ENCODE results near the gene AGK. TPM values are rescaled to one million over a fixed set of nuclear protein-coding genes. Genes with fewer than 3 reads are reported as not detected.

Gene AGK
- total RNA-seq, 1 experiment from 2014 or later, result 32.2 TPM

DNA sequence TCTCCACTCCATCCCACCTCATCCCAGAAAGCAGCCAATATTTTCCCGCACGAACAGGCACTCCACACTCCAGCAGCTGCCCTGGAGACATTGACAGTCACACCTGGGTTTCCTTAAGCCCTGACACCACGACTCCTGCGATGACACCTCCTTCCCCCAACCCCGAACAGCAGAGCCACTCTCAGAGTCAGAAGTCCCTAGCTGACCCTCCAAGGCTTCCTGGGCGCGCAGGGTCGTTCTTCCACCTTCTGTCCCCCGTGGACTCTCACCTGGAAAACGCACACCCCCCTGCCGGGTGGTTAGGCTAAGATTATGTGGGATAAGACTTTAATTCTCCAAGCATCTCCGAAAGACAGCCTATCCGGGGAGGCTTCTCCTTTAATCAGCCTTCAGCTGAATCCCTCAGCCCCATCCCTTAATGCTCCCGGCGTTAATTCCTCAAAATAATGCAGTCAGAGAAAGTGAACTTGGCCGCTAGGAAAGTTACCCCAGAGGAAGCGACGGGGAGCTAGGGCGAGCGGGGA lies 149.7 kb downstream of the AGK start (continued):
- TF ChIP-seq, protein P1, sequence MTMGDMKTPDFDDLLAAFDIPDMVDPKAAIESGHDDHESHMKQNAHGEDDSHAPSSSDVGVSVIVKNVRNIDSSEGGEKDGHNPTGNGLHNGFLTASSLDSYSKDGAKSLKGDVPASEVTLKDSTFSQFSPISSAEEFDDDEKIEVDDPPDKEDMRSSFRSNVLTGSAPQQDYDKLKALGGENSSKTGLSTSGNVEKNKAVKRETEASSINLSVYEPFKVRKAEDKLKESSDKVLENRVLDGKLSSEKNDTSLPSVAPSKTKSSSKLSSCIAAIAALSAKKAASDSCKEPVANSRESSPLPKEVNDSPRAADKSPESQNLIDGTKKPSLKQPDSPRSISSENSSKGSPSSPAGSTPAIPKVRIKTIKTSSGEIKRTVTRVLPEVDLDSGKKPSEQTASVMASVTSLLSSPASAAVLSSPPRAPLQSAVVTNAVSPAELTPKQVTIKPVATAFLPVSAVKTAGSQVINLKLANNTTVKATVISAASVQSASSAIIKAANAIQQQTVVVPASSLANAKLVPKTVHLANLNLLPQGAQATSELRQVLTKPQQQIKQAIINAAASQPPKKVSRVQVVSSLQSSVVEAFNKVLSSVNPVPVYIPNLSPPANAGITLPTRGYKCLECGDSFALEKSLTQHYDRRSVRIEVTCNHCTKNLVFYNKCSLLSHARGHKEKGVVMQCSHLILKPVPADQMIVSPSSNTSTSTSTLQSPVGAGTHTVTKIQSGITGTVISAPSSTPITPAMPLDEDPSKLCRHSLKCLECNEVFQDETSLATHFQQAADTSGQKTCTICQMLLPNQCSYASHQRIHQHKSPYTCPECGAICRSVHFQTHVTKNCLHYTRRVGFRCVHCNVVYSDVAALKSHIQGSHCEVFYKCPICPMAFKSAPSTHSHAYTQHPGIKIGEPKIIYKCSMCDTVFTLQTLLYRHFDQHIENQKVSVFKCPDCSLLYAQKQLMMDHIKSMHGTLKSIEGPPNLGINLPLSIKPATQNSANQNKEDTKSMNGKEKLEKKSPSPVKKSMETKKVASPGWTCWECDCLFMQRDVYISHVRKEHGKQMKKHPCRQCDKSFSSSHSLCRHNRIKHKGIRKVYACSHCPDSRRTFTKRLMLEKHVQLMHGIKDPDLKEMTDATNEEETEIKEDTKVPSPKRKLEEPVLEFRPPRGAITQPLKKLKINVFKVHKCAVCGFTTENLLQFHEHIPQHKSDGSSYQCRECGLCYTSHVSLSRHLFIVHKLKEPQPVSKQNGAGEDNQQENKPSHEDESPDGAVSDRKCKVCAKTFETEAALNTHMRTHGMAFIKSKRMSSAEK (CRISPR knock-in tag; IDR thresholded peaks at IDR 0.05; ENCODE audit: borderline replicate concordance), result no peak
- no peak for TF ChIP-seq EMX1 (CRISPR knock-in tag; IDR thresholded peaks at IDR 0.05)

DNA sequence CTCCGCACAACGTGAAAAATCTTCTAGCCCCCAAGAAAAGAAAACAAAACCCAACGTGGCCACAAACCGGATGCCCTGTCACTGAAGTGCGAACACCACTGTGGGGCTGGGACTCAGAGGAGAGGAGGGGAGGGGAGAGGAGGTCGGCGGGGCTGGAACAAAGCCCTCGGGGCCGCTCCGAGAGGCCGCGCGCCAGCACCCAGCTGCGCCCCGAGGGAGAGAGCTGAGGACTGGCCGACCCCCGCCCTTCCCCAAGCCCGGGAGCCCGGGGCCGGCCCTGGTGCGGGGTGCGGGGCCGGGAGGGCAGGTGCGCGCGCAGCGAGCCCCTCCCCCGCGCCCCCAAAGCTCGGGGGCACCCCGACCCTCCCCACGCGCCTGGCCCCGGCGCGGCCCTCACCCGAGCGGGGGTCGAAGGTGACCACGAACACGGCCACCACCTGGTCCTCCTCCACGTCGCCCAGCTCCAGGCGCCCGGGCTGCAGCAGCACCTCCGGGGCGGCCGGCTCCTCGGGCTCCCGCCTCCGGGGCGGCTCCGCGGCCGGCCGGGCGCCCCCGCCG lies 150.4 kb downstream of the AGK start:
- H3K36me3 Mint-ChIP-seq, result no peaks in the 10 kb centered on the region
- DNase-seq (ENCODE audit: low spot score), result peak; percentile 55
- no peaks in the 10 kb centered on the region for H3K9me3 Mint-ChIP-seq
- TF ChIP-seq FOXK1 (CRISPR knock-in tag; IDR thresholded peaks at IDR 0.05), result 0 out of 2 replicates have a peak, but pooled peaks have one; percentile 24
- TF ChIP-seq SMAD3 (CRISPR knock-in tag; IDR thresholded peaks at IDR 0.05; ENCODE audit: borderline replicate concordance), result no peak
- TF ChIP-seq ZNF219 (CRISPR knock-in tag; IDR thresholded peaks at IDR 0.05; ENCODE audit: borderline replicate concordance), result no peak
- TF ChIP-seq KAT7 (CRISPR knock-in tag; IDR thresholded peaks at IDR 0.05; ENCODE audit: borderline replicate concordance), result no peak
- no peak overlapping the region for H3K27ac Mint-ChIP-seq
- peaks cover 45% of the 10 kb centered on the region for H3K4me1 Mint-ChIP-seq
- H3K4me3 Mint-ChIP-seq, result peak overlapping the region; percentile 64
- CTCF ChIA-PET, result interaction anchor here (0.9 to 2.8 kb wide), 6 partner anchors 9 to 84 kb away, joined by 3 to 20 read pairs (median 4); partner anchors contain the start of gene SSBP1
- H3K27me3 Mint-ChIP-seq (ENCODE audit: low read depth), result peaks cover 18% of the 10 kb centered on the region
- POLR2A ChIA-PET, result interaction anchor here (0.8 to 1.8 kb wide), 3 partner anchors 29 to 36 kb away, joined by 3 to 6 read pairs (median 4); partner anchors contain the start of gene SSBP1
- ATAC-seq, result peak; percentile 76

DNA sequence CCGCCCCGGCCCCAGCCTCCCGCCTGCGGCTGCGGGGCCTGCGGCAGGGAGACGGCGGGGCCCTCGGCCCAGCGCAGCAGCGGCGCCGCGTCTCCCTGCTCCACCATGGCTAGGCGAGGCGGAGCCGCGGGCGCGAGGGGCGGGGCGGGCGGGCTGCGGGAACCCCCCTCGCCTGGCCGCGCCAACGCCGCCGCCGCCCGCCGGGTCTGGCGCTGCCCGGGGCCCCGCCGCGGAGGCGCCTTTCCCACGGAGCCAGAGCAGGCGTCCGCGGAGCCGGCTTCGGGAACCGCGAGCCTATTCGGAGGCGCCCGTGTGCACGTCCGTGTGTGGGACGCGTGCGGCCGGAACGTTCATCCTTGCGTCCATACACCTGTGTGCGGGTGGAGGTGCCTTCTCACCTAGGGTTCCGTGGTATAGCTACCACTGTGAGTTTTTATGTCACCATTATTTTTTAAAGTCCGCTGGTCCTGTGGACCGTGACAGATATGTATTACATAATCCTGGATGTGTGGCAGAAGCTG lies 150.9 kb downstream of the AGK start, which contains the start of gene DENND11:
Gene DENND11, minus strand, starts transcription at position 120 of the 521 bp plus-strand sequence. Its CDS starts 13 bp downstream, at position 107.
- Mint-ChIP-seq H3K36me3 (no peaks in the 10 kb centered on the region), H3K27me3 (ENCODE audit: low read depth) (peaks cover 18% of the 10 kb centered on the region), H3K9me3 (no peaks in the 10 kb centered on the region), H3K27ac (no peak within 1 kb of the TSS), H3K4me3 (peak within 1 kb of the TSS; percentile 79), H3K4me1 (peaks cover 45% of the 10 kb centered on the region)
- DNase-seq (ENCODE audit: low spot score), result peak; percentile 41
- ChIA-PET CTCF (interaction anchor here (0.6 to 2.8 kb wide), 3 partner anchors 36 to 488 kb away, joined by 3 to 20 read pairs (median 4); partner anchors contain the start of gene SSBP1), POLR2A (interaction anchor here (1.1 to 1.8 kb wide), 2 partner anchors 34 to 36 kb away, joined by 3 to 6 read pairs; partner anchors contain the start of gene SSBP1)
- ATAC-seq, result peak; percentile 66
- TF ChIP-seq ZNF138 (CRISPR knock-in tag; conservative IDR thresholded peaks at IDR 0.05), result no peak
- no peak for TF ChIP-seq CREM (CRISPR knock-in tag; IDR thresholded peaks at IDR 0.05)
- no peak for TF ChIP-seq ZNF219 (CRISPR knock-in tag; IDR thresholded peaks at IDR 0.05; ENCODE audit: borderline replicate concordance)
- TF ChIP-seq, protein P2, sequence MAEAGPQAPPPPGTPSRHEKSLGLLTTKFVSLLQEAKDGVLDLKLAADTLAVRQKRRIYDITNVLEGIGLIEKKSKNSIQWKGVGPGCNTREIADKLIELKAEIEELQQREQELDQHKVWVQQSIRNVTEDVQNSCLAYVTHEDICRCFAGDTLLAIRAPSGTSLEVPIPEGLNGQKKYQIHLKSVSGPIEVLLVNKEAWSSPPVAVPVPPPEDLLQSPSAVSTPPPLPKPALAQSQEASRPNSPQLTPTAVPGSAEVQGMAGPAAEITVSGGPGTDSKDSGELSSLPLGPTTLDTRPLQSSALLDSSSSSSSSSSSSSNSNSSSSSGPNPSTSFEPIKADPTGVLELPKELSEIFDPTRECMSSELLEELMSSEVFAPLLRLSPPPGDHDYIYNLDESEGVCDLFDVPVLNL (CRISPR knock-in tag; IDR thresholded peaks at IDR 0.05; ENCODE audit: borderline replicate concordance, low read depth), result no peak
- TF ChIP-seq IRF2 (CRISPR knock-in tag; IDR thresholded peaks at IDR 0.05; ENCODE audit: borderline replicate concordance, low read depth), result no peak
- TF ChIP-seq, protein P3, sequence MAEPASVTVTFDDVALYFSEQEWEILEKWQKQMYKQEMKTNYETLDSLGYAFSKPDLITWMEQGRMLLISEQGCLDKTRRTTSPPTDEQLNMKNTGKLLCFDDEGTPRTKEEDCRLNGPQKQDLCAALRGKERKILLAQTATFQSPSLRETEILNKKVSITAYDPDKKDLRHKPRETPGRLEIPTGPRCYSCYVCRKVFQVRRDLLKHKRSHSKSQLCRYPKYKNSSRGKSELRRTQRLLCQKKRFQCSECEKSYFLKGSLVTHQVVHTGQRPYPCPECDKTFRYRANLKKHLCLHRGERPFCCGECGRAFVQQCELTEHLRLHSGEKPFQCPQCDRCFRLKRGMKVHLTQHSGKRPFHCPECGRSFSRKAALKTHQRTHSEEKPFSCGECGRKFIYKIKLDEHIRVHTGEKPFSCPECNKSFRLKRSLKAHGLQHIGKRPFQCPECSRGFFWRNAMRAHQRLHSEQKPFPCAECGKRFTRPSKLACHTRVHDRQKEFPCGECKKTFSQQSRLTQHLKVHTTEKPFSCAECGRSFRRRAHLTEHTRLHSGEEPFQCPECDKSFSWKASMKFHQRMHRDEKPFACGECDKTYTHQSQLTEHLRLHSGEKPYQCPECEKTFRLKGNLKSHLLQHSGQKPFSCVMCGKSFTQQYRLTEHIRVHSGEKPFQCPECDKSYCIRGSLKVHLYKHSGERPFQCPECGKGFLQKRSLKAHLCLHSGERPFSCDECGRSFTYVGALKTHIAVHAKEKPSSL (CRISPR knock-in tag; conservative IDR thresholded peaks at IDR 0.05), result no peak
- TF ChIP-seq, protein P4, sequence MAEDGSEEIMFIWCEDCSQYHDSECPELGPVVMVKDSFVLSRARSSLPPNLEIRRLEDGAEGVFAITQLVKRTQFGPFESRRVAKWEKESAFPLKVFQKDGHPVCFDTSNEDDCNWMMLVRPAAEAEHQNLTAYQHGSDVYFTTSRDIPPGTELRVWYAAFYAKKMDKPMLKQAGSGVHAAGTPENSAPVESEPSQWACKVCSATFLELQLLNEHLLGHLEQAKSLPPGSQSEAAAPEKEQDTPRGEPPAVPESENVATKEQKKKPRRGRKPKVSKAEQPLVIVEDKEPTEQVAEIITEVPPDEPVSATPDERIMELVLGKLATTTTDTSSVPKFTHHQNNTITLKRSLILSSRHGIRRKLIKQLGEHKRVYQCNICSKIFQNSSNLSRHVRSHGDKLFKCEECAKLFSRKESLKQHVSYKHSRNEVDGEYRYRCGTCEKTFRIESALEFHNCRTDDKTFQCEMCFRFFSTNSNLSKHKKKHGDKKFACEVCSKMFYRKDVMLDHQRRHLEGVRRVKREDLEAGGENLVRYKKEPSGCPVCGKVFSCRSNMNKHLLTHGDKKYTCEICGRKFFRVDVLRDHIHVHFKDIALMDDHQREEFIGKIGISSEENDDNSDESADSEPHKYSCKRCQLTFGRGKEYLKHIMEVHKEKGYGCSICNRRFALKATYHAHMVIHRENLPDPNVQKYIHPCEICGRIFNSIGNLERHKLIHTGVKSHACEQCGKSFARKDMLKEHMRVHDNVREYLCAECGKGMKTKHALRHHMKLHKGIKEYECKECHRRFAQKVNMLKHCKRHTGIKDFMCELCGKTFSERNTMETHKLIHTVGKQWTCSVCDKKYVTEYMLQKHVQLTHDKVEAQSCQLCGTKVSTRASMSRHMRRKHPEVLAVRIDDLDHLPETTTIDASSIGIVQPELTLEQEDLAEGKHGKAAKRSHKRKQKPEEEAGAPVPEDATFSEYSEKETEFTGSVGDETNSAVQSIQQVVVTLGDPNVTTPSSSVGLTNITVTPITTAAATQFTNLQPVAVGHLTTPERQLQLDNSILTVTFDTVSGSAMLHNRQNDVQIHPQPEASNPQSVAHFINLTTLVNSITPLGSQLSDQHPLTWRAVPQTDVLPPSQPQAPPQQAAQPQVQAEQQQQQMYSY (CRISPR knock-in tag; IDR thresholded peaks at IDR 0.05), result no peak
- TF ChIP-seq, protein P5, sequence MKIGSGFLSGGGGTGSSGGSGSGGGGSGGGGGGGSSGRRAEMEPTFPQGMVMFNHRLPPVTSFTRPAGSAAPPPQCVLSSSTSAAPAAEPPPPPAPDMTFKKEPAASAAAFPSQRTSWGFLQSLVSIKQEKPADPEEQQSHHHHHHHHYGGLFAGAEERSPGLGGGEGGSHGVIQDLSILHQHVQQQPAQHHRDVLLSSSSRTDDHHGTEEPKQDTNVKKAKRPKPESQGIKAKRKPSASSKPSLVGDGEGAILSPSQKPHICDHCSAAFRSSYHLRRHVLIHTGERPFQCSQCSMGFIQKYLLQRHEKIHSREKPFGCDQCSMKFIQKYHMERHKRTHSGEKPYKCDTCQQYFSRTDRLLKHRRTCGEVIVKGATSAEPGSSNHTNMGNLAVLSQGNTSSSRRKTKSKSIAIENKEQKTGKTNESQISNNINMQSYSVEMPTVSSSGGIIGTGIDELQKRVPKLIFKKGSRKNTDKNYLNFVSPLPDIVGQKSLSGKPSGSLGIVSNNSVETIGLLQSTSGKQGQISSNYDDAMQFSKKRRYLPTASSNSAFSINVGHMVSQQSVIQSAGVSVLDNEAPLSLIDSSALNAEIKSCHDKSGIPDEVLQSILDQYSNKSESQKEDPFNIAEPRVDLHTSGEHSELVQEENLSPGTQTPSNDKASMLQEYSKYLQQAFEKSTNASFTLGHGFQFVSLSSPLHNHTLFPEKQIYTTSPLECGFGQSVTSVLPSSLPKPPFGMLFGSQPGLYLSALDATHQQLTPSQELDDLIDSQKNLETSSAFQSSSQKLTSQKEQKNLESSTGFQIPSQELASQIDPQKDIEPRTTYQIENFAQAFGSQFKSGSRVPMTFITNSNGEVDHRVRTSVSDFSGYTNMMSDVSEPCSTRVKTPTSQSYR (CRISPR knock-in tag; IDR thresholded peaks at IDR 0.05), result no peak
- TF ChIP-seq, protein P6, sequence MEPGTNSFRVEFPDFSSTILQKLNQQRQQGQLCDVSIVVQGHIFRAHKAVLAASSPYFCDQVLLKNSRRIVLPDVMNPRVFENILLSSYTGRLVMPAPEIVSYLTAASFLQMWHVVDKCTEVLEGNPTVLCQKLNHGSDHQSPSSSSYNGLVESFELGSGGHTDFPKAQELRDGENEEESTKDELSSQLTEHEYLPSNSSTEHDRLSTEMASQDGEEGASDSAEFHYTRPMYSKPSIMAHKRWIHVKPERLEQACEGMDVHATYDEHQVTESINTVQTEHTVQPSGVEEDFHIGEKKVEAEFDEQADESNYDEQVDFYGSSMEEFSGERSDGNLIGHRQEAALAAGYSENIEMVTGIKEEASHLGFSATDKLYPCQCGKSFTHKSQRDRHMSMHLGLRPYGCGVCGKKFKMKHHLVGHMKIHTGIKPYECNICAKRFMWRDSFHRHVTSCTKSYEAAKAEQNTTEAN (CRISPR knock-in tag; IDR thresholded peaks at IDR 0.05), result no peak
